HG03575 (cell line): Measurements from ENCODE around the gene TCF7.

ENCODE experiments used
- ATAC-seq: cut with Tn5 transposase; IDR thresholded peaks from one replicate; pipeline ENCODE4 v1.9.1; 2021; ENCODE audit not compliant: unreplicated experiment, insufficient number of reproducible peaks, low FRiP score; ENCODE audit errors: extremely low read depth

The TCF7 gene

DNA sequence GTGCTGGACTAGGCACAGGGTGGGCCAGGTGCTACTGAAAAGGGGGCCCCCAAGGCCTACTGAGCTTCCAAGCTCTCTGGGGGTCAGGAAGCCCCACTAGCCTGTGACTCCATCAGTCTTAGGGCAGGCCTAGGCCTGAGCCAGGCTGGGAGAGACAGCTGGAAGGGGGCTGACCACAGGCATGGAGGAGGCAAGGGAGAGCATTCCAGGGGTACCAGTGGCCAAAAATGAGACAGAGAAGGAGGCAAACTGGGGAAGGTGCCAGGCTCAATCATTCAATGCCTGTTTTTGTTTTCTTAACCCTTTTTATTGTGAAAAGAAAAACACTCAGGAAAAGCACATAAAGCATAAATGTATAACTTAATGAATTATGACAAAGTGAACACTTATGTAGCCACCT is 26.2 kb upstream of the TCF7 start:
- no peak for ATAC-seq

GRCh38 chr5:134088994-134089560 is 25.4 kb upstream of the TCF7 start:
- ATAC-seq, result no peak

DNA sequence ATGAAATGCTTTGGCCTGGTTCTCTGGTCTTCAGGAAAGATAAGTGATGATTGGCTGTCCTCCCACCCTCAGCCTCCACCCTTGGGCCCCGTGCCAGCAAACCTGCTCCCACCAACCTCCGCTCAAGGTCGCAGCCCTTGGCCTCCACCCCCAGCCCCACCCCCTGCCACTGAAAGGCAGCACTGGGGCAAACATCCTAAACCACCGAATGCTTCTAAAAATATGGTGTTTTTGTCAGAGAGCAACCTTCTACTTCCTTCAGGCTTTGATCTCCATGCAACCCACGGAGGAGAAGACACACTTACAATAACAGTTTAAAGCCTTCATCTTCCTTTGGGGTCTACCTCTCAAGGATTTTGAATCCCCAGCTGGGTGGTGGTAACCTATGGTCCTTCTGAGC is 24.0 kb upstream of the TCF7 start:
- no peak for ATAC-seq

DNA sequence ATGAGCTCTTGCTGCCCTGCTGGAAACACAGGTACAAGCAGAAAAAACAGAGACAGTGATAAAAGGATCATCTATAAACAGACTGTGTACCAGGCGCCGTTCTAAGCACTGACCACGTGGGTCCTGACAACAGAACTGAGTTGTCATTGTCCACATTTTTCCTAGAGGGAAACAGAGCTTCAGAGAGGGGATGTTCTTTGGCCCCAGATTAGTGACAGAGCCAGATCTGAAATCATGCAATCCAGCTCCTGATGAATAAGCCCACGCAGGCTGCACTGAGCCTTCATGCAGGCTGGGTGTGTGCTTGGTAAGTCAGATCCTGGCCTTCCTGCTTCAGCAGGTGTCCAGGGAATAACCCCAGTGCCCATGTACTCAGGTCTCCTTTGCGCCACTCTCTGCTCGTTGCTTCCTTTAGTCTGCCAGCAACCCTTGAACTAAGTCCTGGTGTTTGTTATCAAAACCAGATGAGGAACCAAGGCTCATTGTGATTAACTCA is 22.8 kb upstream of the TCF7 start:
- no peak for ATAC-seq

- ATAC-seq, result no peak
Observed at GRCh38 chr5:134092875-134093274, 21.6 kb upstream of the TCF7 start.

DNA sequence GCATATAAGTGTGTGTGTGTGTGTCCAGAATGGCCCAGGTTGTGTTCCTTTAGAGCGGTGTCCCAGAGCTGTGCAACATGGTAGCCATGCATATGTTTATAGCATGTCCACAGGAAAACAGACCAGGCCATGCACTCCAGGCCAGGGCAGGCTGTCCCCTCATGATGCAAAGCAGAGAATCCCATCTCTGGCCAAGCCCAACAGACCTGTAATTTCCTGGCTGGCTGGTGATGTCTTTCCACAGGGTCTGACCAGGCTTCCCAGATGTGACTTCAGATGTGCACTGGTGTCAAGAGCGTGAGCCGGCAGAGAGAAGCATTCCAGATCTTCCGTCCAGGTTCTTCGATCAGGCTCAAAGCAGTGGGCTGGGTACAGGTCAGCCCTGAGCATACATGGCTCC is 21.1 kb upstream of the TCF7 start:
- no peak for ATAC-seq

GRCh38 chr5:134095293-134095692 is 19.2 kb upstream of the TCF7 start:
- ATAC-seq, result no peak

- ATAC-seq, result no peak
Observed at GRCh38 chr5:134095887-134096589, 18.4 kb upstream of the TCF7 start.

GRCh38 chr5:134097211-134097749 is 17.2 kb upstream of the TCF7 start:
- no peak for ATAC-seq

GRCh38 chr5:134098690-134099089 is 15.8 kb upstream of the TCF7 start:
- ATAC-seq, result no peak

DNA sequence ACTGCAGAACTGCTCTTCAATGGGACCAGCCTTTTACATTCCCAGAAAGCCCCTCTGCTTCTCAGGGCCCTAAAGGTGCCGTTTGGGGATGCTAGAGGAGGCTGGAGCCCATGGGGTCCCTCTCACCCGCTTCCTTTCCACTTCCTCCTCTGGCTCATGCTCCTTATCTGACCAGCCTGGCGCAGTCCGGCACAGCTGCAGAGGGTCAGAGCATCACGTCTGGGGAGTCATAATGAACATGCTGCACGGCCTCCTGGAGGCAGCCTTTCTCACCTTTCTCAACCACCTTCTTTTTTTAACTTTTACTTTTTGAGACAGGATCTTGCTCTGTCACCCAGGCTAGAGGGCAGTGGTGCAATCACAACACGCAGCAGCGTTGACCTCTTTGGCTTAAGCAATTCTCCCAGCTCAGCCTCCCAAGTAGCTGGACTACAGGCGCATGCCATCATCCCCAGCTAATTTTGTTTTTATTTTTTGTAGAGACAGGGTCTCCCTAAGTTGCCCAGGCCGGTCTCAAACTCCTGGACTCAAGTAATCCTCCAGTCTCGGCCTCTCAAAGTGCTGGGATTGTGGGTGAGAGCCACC is 15.1 kb upstream of the TCF7 start:
- ATAC-seq, result no peak

DNA sequence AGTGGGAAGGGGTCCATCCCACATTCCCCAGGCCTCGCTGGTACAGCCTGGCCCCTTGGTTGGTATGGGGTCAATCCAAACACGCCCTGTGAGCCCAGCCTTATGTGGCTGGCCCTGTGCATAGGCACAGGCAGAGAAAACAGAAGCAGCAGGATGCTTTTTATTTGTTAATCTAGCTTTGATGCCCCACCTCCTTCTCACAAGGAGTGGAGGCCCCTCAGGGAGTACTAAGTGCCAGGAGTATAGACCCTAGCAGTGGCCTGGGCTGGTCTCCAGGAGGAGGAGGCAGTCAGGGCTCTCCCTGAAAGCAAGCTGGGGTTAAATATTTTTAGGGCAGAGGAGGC is 14.6 kb upstream of the TCF7 start:
- no peak for ATAC-seq

- peak; percentile 53 for ATAC-seq
Observed at GRCh38 chr5:134100283-134101091, 14.0 kb upstream of the TCF7 start.

DNA sequence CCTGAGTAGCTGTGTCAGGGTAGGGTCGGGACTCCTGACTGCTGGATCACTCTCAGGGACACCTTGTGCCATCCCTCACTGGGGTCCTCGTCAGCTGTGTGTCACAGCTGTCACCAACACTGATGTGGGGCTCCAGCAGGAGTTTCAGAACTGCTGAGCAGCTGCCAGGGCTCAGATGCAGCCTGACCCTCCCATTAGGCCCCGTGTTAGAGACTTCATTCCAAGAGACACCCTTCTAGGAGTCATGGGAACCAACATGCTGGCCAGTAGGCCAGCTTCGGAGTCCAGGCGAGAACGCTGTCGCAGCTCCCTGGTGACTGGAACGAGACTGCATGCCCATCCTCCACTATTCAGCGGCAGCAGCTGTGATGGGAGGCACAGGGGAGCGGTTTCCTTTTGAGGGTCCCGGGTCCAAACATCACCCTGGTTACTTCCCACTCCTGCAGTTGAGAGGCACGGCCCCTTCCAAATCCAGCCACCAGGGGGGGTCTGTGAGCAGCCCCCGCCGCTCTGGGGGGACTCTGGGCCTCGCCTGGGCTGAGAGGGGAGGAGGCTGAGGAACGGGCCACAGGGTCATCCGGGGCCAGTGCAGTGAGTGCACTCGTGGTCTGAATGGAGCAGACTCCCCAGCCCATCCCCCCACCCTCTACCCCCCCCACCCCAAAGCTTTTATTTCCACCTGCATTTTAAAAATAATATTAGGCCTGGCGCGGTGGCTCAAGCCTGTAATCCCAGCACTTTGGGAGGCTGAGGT is 12.6 kb upstream of the TCF7 start:
- no peak for ATAC-seq

- no peak for ATAC-seq
Observed at GRCh38 chr5:134103397-134103796, 11.1 kb upstream of the TCF7 start.

DNA sequence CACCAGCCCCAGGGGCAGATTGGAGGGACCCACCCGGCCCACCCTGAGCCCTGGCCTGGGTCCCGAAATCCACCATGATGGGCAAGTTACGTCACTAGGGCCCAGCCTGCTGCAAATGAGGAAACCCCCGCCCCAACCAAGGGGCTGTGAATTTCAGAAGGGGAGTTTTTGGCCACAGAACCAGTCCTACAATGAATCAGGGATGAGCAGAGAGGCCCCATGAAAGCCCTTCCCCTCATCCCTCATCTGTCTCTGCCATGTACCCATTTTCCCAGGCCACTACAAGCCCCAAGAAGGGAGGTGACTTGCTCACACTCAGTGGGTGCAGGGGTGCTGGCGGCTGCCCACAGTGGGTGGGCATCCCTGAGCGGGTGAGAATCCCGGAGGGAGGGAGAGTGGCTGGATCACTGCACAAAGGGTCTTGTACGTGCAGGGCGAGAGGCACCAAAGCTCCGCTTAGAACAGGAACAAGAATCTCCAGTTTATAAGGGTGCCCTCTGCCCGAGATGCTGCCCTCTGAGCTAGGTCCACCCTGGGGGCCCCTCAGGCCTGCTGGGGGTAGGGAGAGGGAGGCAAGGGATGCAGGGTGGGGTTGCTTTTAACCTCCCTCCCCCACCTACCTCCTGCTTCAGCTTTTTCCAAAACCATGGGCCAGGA is 10.4 kb upstream of the TCF7 start:
- ATAC-seq, result no peak

GRCh38 chr5:134106991-134107701 is 7.3 kb upstream of the TCF7 start:
- no peak for ATAC-seq

DNA sequence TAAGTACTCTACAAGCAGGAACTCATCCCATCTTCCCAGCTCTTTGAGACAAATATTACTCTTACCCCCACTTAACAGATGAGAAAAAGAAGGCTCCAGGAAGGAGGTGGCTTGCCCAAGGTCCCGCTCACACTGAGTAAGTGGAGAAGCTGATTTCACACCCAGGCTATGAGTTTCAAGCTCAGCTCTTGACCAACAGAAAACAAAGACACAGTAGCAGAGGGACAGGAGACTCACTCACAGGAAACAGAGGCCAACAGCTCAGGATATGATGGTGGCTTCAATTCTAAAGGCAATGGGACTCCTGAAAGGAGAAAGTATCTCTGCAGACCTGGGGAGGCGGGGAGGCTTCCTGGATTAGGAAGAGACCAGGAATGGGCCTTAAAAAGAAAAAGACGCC is 6.7 kb upstream of the TCF7 start:
- no peak for ATAC-seq
